Neural cell (in vitro differentiated cells): ENCODE results near the gene CD1E.

Experiments used
- EZH2 ChIP-seq: fragments of 200-600, 300-800 bp; shearing (Covaris generic), sonication (generic); IDR thresholded peaks from 2 replicates; pipeline ENCODE4 v1.6.1; 2014; ENCODE audit warnings: antibody characterized with exemption, low read length, borderline replicate concordance, mild to moderate bottlenecking; ENCODE audit not compliant: insufficient read depth, poor library complexity, severe bottlenecking
- MXI1 ChIP-seq: fragments of 450-650 bp; conservative IDR thresholded peaks from 2 replicates; pipeline ENCODE4 v1.6.1; 2014; ENCODE audit warnings: antibody characterized with exemption, mild to moderate bottlenecking; ENCODE audit not compliant: poor library complexity, severe bottlenecking
- TAF1 ChIP-seq: IDR thresholded peaks from 2 replicates; pipeline ENCODE4 v1.6.1; 2012; ENCODE audit warnings: low read depth
- TF ChIP-seq, protein P1 (sequence below): fragments of 450-650 bp; IDR thresholded peaks from 2 replicates; pipeline ENCODE4 v1.5.1; 2014; ENCODE audit warnings: antibody characterized with exemption, mild to moderate bottlenecking, moderate library complexity; ENCODE audit not compliant: poor library complexity, severe bottlenecking

- TF ChIP-seq, protein P1, sequence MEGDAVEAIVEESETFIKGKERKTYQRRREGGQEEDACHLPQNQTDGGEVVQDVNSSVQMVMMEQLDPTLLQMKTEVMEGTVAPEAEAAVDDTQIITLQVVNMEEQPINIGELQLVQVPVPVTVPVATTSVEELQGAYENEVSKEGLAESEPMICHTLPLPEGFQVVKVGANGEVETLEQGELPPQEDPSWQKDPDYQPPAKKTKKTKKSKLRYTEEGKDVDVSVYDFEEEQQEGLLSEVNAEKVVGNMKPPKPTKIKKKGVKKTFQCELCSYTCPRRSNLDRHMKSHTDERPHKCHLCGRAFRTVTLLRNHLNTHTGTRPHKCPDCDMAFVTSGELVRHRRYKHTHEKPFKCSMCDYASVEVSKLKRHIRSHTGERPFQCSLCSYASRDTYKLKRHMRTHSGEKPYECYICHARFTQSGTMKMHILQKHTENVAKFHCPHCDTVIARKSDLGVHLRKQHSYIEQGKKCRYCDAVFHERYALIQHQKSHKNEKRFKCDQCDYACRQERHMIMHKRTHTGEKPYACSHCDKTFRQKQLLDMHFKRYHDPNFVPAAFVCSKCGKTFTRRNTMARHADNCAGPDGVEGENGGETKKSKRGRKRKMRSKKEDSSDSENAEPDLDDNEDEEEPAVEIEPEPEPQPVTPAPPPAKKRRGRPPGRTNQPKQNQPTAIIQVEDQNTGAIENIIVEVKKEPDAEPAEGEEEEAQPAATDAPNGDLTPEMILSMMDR = no peak
- TF ChIP-seq TAF1 (no peak), MXI1 (no peak), EZH2 (no peak)
Observed at GRCh38 chr1:158362482-158362881, 8.8 kb downstream of the CD1E start.
